ENCODE results near the gene VAMP5. TPM values are rescaled to one million over a fixed set of nuclear protein-coding genes. Genes with fewer than 3 reads are reported as not detected.

The VAMP5 gene
- total RNA-seq, 2 experiments from 2014 or later = 21.4 to 26.7 TPM

DNA sequence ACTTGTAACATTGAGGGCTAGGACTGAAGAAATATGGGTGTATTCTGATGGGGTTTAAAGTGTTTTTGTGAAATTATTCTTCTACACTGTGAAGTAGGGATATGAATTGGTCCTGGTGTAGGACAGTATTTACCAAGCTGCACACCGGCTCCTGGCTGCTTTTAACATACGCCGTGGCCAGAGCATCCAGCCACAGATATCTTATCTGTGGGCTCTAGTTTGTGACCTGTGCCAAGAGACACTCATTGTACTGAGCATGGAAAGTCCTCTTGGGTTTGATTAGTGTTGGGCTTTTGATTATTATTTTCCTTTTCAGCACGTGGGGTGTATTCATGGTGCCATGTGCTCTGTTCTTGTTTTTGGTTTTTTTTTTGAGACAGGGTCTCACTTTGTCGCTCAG, 39.8 kb downstream of the VAMP5 start:
- CTCF ChIA-PET = no interaction called here
- Mint-ChIP-seq H3K4me1 (peaks cover 8% of the 10 kb centered on the region), H3K27ac (peak overlapping the region; percentile 9), H3K36me3 (ENCODE audit: low read depth) (peaks cover 57% of the 10 kb centered on the region), H3K27me3 (no peaks in the 10 kb centered on the region), H3K4me3 (no peak overlapping the region), H3K9me3 (ENCODE audit: low read depth) (no peaks in the 10 kb centered on the region)
- DNase-seq (no peak), ATAC-seq (no peak)
- POLR2A ChIA-PET = no interaction called here
- intact Hi-C loops (cut with DNase I, micrococcal nuclease) = no loop called here

DNA sequence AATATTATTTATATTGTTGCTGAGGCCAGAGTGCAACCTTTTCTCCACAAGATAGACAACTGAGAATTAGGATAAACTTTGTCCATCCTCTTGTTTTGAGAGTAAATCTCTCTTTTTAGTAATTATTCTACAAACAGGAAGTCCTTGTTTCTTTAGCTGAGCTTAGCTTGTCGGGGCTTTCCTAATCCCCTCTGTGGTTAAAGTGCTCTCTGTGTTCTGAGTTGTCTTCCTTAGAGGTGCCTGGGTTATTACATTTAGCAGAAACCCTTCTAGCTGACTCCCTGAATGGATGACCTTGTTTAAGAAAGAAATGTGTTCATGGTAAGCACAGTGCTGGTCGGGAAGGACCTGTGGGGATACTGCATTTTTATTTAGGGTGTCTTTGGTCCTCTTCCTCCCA, 44.4 kb downstream of the VAMP5 start:
- no peaks in the 10 kb centered on the region for H3K9me3 Mint-ChIP-seq (ENCODE audit: low read depth)
- peaks cover 3% of the 10 kb centered on the region for H3K4me1 Mint-ChIP-seq
- H3K27me3 Mint-ChIP-seq = no peaks in the 10 kb centered on the region
- intact Hi-C loops (cut with DNase I, micrococcal nuclease) = no loop called here
- H3K27ac Mint-ChIP-seq = peak overlapping the region; percentile 67
- peaks cover 60% of the 10 kb centered on the region for H3K36me3 Mint-ChIP-seq (ENCODE audit: low read depth)
- ChIA-PET CTCF (interaction anchor here (4.7 kb wide), 1 partner anchor 9 kb away, joined by 45 read pairs; no protein-coding TSS in a partner anchor), POLR2A (no interaction called here)
- ATAC-seq (peak; percentile 61), DNase-seq (no peak)
- no peak overlapping the region for H3K4me3 Mint-ChIP-seq

DNA sequence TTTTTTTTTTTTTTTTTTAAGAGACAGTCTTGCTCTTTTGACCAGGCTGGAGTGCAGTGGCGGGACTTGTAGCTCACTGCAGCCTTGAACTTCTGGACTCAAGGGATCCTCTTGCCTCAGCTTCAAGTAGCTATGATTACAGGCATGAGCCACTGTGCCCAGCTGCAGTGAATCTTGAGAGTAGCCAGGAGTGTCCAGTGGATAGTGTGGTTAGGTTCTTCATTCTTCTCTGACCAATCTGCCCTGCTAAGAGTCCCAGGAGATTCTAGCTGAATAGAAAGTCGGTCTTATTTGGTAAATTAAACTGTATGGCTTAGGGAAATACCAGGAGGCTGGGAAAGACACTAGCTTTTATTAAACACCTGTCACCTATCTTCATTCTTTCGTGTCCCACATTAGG, 47.1 kb downstream of the VAMP5 start:
- no peak overlapping the region for H3K4me3 Mint-ChIP-seq
- DNase-seq (no peak), ATAC-seq (no peak)
- intact Hi-C loops (cut with DNase I, micrococcal nuclease) = loop anchor here in 1 of 2 experiments (10.0 kb wide), 1 partner anchor 513 kb away; no protein-coding TSS in a partner anchor
- H3K4me1 Mint-ChIP-seq = peaks cover 11% of the 10 kb centered on the region
- H3K9me3 Mint-ChIP-seq (ENCODE audit: low read depth) = no peaks in the 10 kb centered on the region
- peaks cover 55% of the 10 kb centered on the region for H3K36me3 Mint-ChIP-seq (ENCODE audit: low read depth)
- ChIA-PET POLR2A (interaction anchor here (0.8 kb wide), 1 partner anchor 25 kb away, joined by 4 read pairs; no protein-coding TSS in a partner anchor), CTCF (interaction anchor here (1.0 kb wide), 1 partner anchor 12 kb away, joined by 3 read pairs; no protein-coding TSS in a partner anchor)
- peak overlapping the region; percentile 19 for H3K27ac Mint-ChIP-seq
- no peaks in the 10 kb centered on the region for H3K27me3 Mint-ChIP-seq

DNA sequence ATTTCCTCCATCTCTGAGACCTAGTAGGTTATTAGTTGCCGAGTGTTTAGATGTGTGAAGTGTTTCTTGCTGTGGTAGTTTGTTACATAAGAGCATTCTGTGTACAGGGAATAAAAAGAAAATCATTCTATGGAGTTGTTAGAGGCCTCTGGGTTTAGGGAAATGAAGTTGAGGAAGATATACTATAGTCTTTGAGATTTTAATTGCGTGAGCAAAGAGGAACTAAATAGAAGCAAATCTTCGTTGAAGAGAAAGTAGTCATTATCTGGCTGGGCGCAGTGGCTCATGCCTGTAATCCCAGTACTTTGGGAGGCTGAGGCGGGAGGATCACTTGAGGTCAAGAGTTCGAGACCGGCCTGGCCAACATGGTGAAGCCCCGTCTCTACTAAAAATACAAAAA, 50.8 kb downstream of the VAMP5 start:
- intact Hi-C loops (cut with DNase I, micrococcal nuclease) = loop anchor here in 1 of 2 experiments (10.0 kb wide), 1 partner anchor 510 kb away; no protein-coding TSS in a partner anchor
- CTCF ChIA-PET = interaction anchor here (1.1 to 4.5 kb wide), 2 partner anchors 72 to 94 kb away, joined by 3 to 53 read pairs; no protein-coding TSS in a partner anchor
- Mint-ChIP-seq H3K4me1 (peaks cover 10% of the 10 kb centered on the region), H3K4me3 (no peak overlapping the region), H3K27ac (peak overlapping the region; percentile 59), H3K36me3 (ENCODE audit: low read depth) (peaks cover 64% of the 10 kb centered on the region), H3K9me3 (ENCODE audit: low read depth) (no peaks in the 10 kb centered on the region), H3K27me3 (no peaks in the 10 kb centered on the region)
- DNase-seq (no peak), ATAC-seq (no peak)
- POLR2A ChIA-PET = no interaction called here

DNA sequence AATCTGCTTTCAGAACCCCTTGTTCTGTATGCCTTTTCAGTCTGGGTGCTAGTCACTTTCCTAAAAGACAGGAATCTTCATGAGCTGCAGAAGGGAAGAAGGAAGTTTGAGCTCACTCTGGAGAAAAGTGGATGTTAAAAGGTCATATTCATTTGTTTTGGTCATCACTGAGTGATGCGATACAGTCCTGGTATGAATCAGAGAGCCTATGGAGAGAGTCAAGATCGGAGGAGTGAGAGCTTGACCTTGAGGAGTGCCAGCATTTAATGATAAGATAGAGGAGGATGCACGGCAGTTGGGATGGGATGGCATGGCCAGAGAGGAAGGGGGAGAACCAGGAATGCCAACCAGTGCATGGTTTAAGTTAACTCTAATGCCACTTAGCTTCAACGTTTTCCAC, 51.4 kb downstream of the VAMP5 start:
- CTCF ChIA-PET = interaction anchor here (0.6 to 4.5 kb wide), 7 partner anchors 10 to 324 kb away, joined by 3 to 53 read pairs (median 15); no protein-coding TSS in a partner anchor
- Mint-ChIP-seq H3K4me3 (no peak overlapping the region), H3K36me3 (ENCODE audit: low read depth) (peaks cover 62% of the 10 kb centered on the region), H3K27me3 (no peaks in the 10 kb centered on the region), H3K9me3 (ENCODE audit: low read depth) (no peaks in the 10 kb centered on the region), H3K4me1 (peaks cover 10% of the 10 kb centered on the region), H3K27ac (no peak overlapping the region)
- intact Hi-C loops (cut with DNase I, micrococcal nuclease) = loop anchor here in 1 of 2 experiments (2.0 to 10.0 kb wide), 3 partner anchors 179 to 509 kb away; no protein-coding TSS in a partner anchor
- DNase-seq = no peak
- POLR2A ChIA-PET = interaction anchor here (0.7 kb wide), 1 partner anchor 18 kb away, joined by 6 read pairs; no protein-coding TSS in a partner anchor
- no peak for ATAC-seq

DNA sequence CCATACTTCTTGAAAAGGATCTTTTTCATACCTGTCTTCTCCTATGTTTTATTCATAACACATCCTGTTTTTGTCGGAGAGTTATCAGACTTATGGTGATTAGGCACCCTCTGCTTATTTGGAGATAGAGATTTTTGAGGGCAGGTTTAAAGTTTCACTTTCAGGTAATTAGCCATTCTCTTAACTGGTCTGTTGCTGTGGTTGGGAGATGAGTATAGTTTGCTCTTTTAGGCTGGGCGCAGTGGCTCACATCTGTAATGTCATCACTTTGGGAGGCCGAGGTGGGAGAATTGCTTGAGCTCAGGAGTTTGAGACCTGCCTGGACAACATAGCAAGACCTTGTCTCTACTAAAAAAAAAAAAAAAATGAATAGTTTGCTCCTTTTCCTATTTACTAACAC, 58.5 kb downstream of the VAMP5 start:
- H3K4me1 Mint-ChIP-seq = peaks cover 14% of the 10 kb centered on the region
- no peaks in the 10 kb centered on the region for H3K27me3 Mint-ChIP-seq
- ATAC-seq (peak; percentile 82), DNase-seq (peak; percentile 30)
- H3K4me3 Mint-ChIP-seq = no peak overlapping the region
- H3K27ac Mint-ChIP-seq = peak overlapping the region; percentile 27
- ChIA-PET POLR2A (no interaction called here), CTCF (interaction anchor here (1.0 to 1.4 kb wide), 2 partner anchors 10 to 11 kb away, joined by 3 read pairs; no protein-coding TSS in a partner anchor)
- intact Hi-C loops (cut with DNase I, micrococcal nuclease) = no loop called here
- no peaks in the 10 kb centered on the region for H3K9me3 Mint-ChIP-seq (ENCODE audit: low read depth)
- peaks cover 61% of the 10 kb centered on the region for H3K36me3 Mint-ChIP-seq (ENCODE audit: low read depth)

Other genes with a start within 250 kb of the VAMP5 start
- gene RETSAT, start 229.9 kb upstream of the VAMP5 start, total RNA-seq = 10 to 100 TPM; 18.1 to 18.7 TPM
- 10 to 100 TPM; 11.2 to 12.9 TPM for gene ELMOD3, start 229.7 kb upstream of the VAMP5 start, total RNA-seq
- 10 to 100 TPM; 28.3 to 45.6 TPM for gene CAPG, start 174.1 kb upstream of the VAMP5 start, total RNA-seq
- gene SH2D6, start 165.7 kb upstream of the VAMP5 start, total RNA-seq = 1 to 10 TPM; 1.7 to 2.2 TPM
- 100 to 1,000 TPM; 226 to 259 TPM for gene MAT2A, start 45.3 kb upstream of the VAMP5 start, total RNA-seq
- 10 to 100 TPM; 20.1 to 22.2 TPM for gene GGCX, start 22.9 kb upstream of the VAMP5 start, total RNA-seq
- 100 to 1,000 TPM in 1 of 2 experiments, 10 to 100 TPM in 1; 98.3 to 106 TPM for gene VAMP8, start 6.8 kb upstream of the VAMP5 start, total RNA-seq
- gene RNF181, start 11.3 kb downstream of the VAMP5 start, total RNA-seq = 100 to 1,000 TPM; 113 to 140 TPM
- gene TMEM150A, start 18.3 kb downstream of the VAMP5 start, total RNA-seq = 1 to 10 TPM; 1.3 to 2.5 TPM
- gene C2orf68, start 27.6 kb downstream of the VAMP5 start, total RNA-seq = 10 to 100 TPM; 33.7 to 47.2 TPM
- gene USP39, start 31.8 kb downstream of the VAMP5 start, total RNA-seq = 10 to 100 TPM; 81.2 to 95.3 TPM
- gene SFTPB, start 83.8 kb downstream of the VAMP5 start, total RNA-seq = not detected
- 10 to 100 TPM; 18.9 to 21.6 TPM for gene GNLY, start 109.9 kb downstream of the VAMP5 start, total RNA-seq
- gene ATOH8, start 169.6 kb downstream of the VAMP5 start, total RNA-seq = not detected